DOHH2 (cell line): ENCODE results near the gene ST3GAL4.

Experiments
- H3F3A ChIP-seq: fragments of 200-600 bp; sonication (generic), shearing (Covaris generic); 2 replicates; pipeline ENCODE4 v1.6.0; 2016; ENCODE audit warnings: antibody characterized with exemption, mild to moderate bottlenecking; ENCODE audit not compliant: control insufficient read depth, insufficient read depth
- H3K27ac ChIP-seq: fragments of 200-600 bp; sonication (generic); 2 replicates; pipeline ENCODE4 v1.5.1; 2014; ENCODE audit warnings: low read depth, mild to moderate bottlenecking, low read length, moderate library complexity
- H3K27me3 ChIP-seq: fragments of 200-600 bp; sonication (generic); 2 replicates; pipeline ENCODE4 v1.6.1; 2014; ENCODE audit warnings: mild to moderate bottlenecking, low read length, mixed read lengths; ENCODE audit not compliant: control insufficient read depth
- H3K36me3 ChIP-seq: fragments of 200-600 bp; sonication (generic); 2 replicates; pipeline ENCODE4 v1.6.1; 2014; ENCODE audit warnings: mild to moderate bottlenecking, low read length, moderate library complexity, mixed read lengths; ENCODE audit not compliant: control insufficient read depth
- H3K4me1 ChIP-seq: fragments of 200-600 bp; sonication (generic); 2 replicates; pipeline ENCODE4 v1.6.1; 2014; ENCODE audit warnings: mild to moderate bottlenecking, low read length, mixed read lengths; ENCODE audit not compliant: control insufficient read depth
- H3K4me2 ChIP-seq: fragments of 200-600 bp; sonication (generic); 2 replicates; pipeline ENCODE4 v1.6.0; 2014; ENCODE audit warnings: mild to moderate bottlenecking, low read length, moderate library complexity
- H3K4me3 ChIP-seq: fragments of 200-600 bp; sonication (generic); 2 replicates; pipeline ENCODE4 v1.5.1; 2014; ENCODE audit warnings: mild to moderate bottlenecking, low read length, mixed read lengths
- H3K79me2 ChIP-seq: fragments of 200-600 bp; sonication (generic); 2 replicates; pipeline ENCODE4 v1.6.1; 2014; ENCODE audit warnings: mild to moderate bottlenecking, low read length, mixed read lengths; ENCODE audit not compliant: control insufficient read depth
- H3K9me2 ChIP-seq: fragments of 200-600 bp; sonication (generic); replicated peaks from 2 replicates; pipeline ENCODE4 v1.6.1; 2014; ENCODE audit warnings: mild to moderate bottlenecking, low read length, mixed read lengths; ENCODE audit not compliant: control insufficient read depth
- H3K9me3 ChIP-seq: fragments of 200-600 bp; sonication (generic); 2 replicates; pipeline ENCODE4 v1.6.1; 2014; ENCODE audit warnings: antibody characterized with exemption, low read length, mixed read lengths; ENCODE audit not compliant: control insufficient read depth, insufficient read depth
- H4K20me1 ChIP-seq: fragments of 200-600 bp; sonication (generic); 2 replicates; pipeline ENCODE4 v1.6.0; 2014; ENCODE audit warnings: low read depth, mild to moderate bottlenecking, antibody characterized with exemption, low read length, moderate library complexity; ENCODE audit not compliant: control insufficient read depth, insufficient read depth
- EZH2phosphoT487 ChIP-seq: fragments of 200-600 bp; sonication (generic); IDR thresholded peaks from 2 replicates; pipeline ENCODE4 v1.6.1; 2017; ENCODE audit warnings: borderline replicate concordance, mild to moderate bottlenecking, antibody characterized with exemption, low read length, moderate library complexity, mixed read lengths
- TF ChIP-seq, protein P1 (sequence below): fragments of 200-600 bp; sonication (generic); IDR thresholded peaks from one replicate; pipeline ENCODE4 v1.5.1; 2014; ENCODE audit warnings: antibody characterized with exemption, mild to moderate bottlenecking, low read depth, low read length; ENCODE audit not compliant: poor library complexity, severe bottlenecking

ST3GAL4 gene

DNA sequence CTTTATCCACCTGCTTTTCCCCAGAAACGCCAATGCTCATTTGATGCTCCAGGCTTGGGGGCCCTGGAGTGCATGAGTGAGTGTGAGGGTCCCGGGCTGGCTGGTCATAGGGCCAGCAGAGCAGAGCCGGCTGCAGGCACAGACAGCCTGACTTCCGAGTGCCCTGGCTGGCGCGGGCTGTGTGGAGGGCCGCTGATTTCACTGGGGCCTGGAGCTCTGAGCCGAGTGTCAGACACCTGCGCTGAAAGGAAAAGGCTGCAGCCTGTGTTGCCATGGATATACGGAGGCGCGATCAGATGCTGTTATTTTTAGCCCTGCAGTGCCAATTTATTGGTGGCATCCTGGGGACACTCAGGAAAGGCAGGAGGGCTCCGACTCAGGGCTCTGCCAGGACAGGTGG, 87.6 kb downstream of the ST3GAL4 start:
- Histone ChIP-seq H3K4me1 (peaks cover 3% of the 10 kb centered on the region; the same call in 1 of the 2 replicates), H3K36me3 (no peaks in the 10 kb centered on the region), H4K20me1 (no peaks in the 10 kb centered on the region), H3K27me3 (peaks cover 14% of the 10 kb centered on the region; the same call in 1 of the 2 replicates), H3F3A (no peaks in the 10 kb centered on the region), H3K9me2 (no peaks in the 10 kb centered on the region), H3K4me3 (no peak overlapping the region), H3K4me2 (no peak overlapping the region), H3K9me3 (no peaks in the 10 kb centered on the region), H3K79me2 (no peaks in the 10 kb centered on the region), H3K27ac (no peak overlapping the region)
- TF ChIP-seq, protein P1, sequence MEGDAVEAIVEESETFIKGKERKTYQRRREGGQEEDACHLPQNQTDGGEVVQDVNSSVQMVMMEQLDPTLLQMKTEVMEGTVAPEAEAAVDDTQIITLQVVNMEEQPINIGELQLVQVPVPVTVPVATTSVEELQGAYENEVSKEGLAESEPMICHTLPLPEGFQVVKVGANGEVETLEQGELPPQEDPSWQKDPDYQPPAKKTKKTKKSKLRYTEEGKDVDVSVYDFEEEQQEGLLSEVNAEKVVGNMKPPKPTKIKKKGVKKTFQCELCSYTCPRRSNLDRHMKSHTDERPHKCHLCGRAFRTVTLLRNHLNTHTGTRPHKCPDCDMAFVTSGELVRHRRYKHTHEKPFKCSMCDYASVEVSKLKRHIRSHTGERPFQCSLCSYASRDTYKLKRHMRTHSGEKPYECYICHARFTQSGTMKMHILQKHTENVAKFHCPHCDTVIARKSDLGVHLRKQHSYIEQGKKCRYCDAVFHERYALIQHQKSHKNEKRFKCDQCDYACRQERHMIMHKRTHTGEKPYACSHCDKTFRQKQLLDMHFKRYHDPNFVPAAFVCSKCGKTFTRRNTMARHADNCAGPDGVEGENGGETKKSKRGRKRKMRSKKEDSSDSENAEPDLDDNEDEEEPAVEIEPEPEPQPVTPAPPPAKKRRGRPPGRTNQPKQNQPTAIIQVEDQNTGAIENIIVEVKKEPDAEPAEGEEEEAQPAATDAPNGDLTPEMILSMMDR: no peak

DNA sequence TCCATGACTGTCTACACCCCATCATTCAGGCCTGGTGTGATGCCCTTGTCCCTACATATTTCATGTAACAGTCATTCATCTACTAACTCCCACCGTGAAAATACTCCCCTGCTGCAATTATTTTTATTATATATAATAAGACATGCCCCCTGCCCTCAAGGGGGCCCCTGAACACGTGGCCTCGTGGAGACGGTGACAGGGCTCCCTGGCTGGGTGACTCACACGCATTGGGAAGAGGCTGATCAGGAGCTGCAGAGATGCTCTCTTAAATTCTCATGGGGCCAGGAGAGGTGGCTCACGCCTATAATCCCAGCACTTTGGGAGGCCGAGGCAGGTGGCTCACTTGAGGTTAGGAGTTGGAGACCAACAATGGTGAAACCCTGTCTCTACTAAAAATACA, 88.6 kb downstream of the ST3GAL4 start:
- Histone ChIP-seq H3K4me3 (no peak overlapping the region), H4K20me1 (no peaks in the 10 kb centered on the region), H3K36me3 (no peaks in the 10 kb centered on the region), H3K27me3 (peaks cover 14% of the 10 kb centered on the region; the same call in 1 of the 2 replicates), H3K9me2 (no peaks in the 10 kb centered on the region), H3F3A (no peaks in the 10 kb centered on the region), H3K4me1 (peaks cover 3% of the 10 kb centered on the region; the same call in 1 of the 2 replicates), H3K9me3 (no peaks in the 10 kb centered on the region), H3K79me2 (no peaks in the 10 kb centered on the region), H3K4me2 (no peak overlapping the region), H3K27ac (no peak overlapping the region)
- TF ChIP-seq EZH2phosphoT487: no peak
- TF ChIP-seq, protein P1: no peak

DNA sequence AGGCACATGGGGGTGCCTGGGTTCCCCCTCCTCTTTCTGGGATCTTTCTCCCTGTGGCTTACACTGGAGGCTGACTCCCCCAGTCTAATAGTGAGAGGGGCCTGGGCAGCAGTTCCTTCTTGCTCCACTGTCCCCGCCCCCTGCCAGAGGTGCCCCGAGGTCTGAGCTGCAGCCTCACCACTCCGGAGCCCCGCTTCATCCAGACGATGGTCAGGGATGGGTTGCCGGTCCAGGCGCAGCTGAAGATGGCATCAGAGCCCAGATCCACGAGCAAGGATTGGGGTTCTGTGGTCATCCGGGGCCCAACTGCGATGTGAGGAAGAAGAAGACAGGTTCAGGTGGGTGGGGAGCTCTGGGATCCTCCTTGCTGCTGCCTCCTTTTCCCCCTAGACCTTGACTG, 91.1 kb downstream of the ST3GAL4 start:
- Histone ChIP-seq H3K4me3 (no peak overlapping the region), H3K4me1 (no peaks in the 10 kb centered on the region), H3K4me2 (no peak overlapping the region), H3K36me3 (no peaks in the 10 kb centered on the region), H3K9me3 (peaks cover 20% of the 10 kb centered on the region; the same call in 1 of the 2 replicates), H3K27me3 (peaks cover 10% of the 10 kb centered on the region; the same call in 1 of the 2 replicates), H3K27ac (no peak overlapping the region), H3K79me2 (no peaks in the 10 kb centered on the region), H3K9me2 (no peaks in the 10 kb centered on the region), H4K20me1 (no peaks in the 10 kb centered on the region), H3F3A (peaks cover 15% of the 10 kb centered on the region)
- TF ChIP-seq EZH2phosphoT487: no peak
- TF ChIP-seq, protein P1: no peak

DNA sequence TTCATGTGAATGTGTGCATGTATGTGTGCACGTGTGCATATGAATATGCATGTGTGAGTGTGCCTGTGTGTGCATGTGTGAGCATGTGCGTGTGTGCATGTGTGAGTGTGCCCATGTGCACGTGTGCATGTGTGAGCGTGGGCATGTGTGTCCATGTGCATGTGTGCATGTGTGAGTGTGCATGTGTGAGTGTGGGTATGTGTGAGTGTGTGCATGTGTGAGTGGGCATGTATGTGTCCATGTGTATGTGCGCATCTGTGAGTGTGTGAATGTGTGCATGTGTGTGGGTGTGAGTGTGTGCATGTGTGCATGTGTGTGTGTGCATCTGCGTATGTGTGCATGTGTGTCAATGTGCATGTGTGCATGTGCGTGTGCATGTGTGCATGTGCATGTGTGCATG, 94.7 kb downstream of the ST3GAL4 start:
- Histone ChIP-seq H3K79me2 (no peaks in the 10 kb centered on the region), H4K20me1 (no peaks in the 10 kb centered on the region), H3K4me3 (no peak overlapping the region), H3K27me3 (no peaks in the 10 kb centered on the region), H3K4me2 (no peak overlapping the region), H3K36me3 (no peaks in the 10 kb centered on the region), H3K4me1 (no peaks in the 10 kb centered on the region), H3K9me2 (no peaks in the 10 kb centered on the region), H3K9me3 (peaks cover 20% of the 10 kb centered on the region; the same call in 1 of the 2 replicates), H3K27ac (no peak overlapping the region), H3F3A (peaks cover 15% of the 10 kb centered on the region)
- no peak for TF ChIP-seq EZH2phosphoT487
- TF ChIP-seq, protein P1: no peak
